Gastroesophageal sphincter (tissue), 4 donors: ENCODE measurements around the gene NLK. TPM values are rescaled to one million over a fixed set of nuclear protein-coding genes. Genes with fewer than 3 reads are reported as not detected.
"Not testable (repeated sequence)": the region's sequence is repeated elsewhere in the genome, so short reads cannot be mapped to it uniquely, and the experiment has no call there.

Experiments
- ATAC-seq: fragments of 150-250 bp; one replicate; pipeline ENCODE4 v1.9.1; 2016; ENCODE audit warnings: mild to moderate bottlenecking, moderate library complexity
- H3K27ac ChIP-seq, 4 donors: fragments of 200-600 bp; sonication (generic) in 3 of 4; 1 replicate in 3 of 4; 2 replicates in 1 of 4; pipeline ENCODE4 v1.5.1; 2016 to 2019
- H3K27me3 ChIP-seq: fragments of 200-600 bp; sonication (generic); one replicate; pipeline ENCODE4 v1.5.1; 2019
- H3K36me3 ChIP-seq, 2 donors: fragments of 200-600 bp; sonication (generic); one replicate each; pipeline ENCODE4 v1.5.1; 2019; ENCODE audit warnings: control low read depth in 1 of 2
- H3K4me1 ChIP-seq, 3 donors: fragments of 200-600 bp; sonication (generic); 1 replicate in 2 of 3; 2 replicates in 1 of 3; pipeline ENCODE4 v1.5.1; 2016 to 2019; ENCODE audit warnings: control low read depth in 2 of 3
- H3K4me3 ChIP-seq, 2 donors: fragments of 200-600 bp; sonication (generic); one replicate each; pipeline ENCODE4 v1.5.1; 2019; ENCODE audit warnings: mild to moderate bottlenecking in 1 of 2, moderate library complexity in 1 of 2
- H3K9me3 ChIP-seq, 3 donors: fragments of 200-600 bp; sonication (generic); one replicate each; pipeline ENCODE4 v1.5.1; 2017 to 2019; ENCODE audit warnings: control low read depth in 2 of 3
- EP300 ChIP-seq: sonication (generic); formaldehyde crosslinking; IDR thresholded peaks from one replicate; pipeline ENCODE4 v1.6.1; 2017; ENCODE audit warnings: antibody characterized with exemption, mild to moderate bottlenecking
- POLR2A ChIP-seq, 2 donors: fragments of 450-650 bp; IDR thresholded peaks; one replicate each; pipeline ENCODE4 v1.6.1; 2017; ENCODE audit warnings: antibody characterized with exemption in 2 of 2, mild to moderate bottlenecking in 2 of 2, moderate library complexity in 1 of 2
- POLR2AphosphoS5 ChIP-seq: sonication (generic); formaldehyde crosslinking; IDR thresholded peaks from one replicate; pipeline ENCODE4 v1.6.1; 2017; ENCODE audit warnings: antibody characterized with exemption
- WGBS, 2 donors: methylation state at CpG; one replicate each; pipeline ENCODE4 v1.1.5; 2018; ENCODE audit warnings: low coverage in 1 of 2; 5-methylcytosine and 5-hydroxymethylcytosine counted together
- total RNA-seq, 4 donors: library from RNA; depleted of rRNA; stranded (reverse); fragments of >200 nt; gene quantifications; one replicate each; pipeline ENCODE4 v1.1.0, GENCODE V29; 2016
- TF ChIP-seq, protein P1 (sequence below), 4 experiments: fragments of 200-600 bp in 2 of 4; fragments of 450-650 bp in 2 of 4; sonication (generic) in 1 of 4; IDR thresholded peaks; one replicate each; pipeline ENCODE4 v1.5.1; 2017 to 2019; ENCODE audit warnings: antibody characterized with exemption in 4 of 4, mild to moderate bottlenecking in 2 of 4, moderate library complexity in 2 of 4

NLK gene
- total RNA-seq, 4 donors from 2014 or later = 12.8 to 16.1 (median 13.8) TPM

DNA sequence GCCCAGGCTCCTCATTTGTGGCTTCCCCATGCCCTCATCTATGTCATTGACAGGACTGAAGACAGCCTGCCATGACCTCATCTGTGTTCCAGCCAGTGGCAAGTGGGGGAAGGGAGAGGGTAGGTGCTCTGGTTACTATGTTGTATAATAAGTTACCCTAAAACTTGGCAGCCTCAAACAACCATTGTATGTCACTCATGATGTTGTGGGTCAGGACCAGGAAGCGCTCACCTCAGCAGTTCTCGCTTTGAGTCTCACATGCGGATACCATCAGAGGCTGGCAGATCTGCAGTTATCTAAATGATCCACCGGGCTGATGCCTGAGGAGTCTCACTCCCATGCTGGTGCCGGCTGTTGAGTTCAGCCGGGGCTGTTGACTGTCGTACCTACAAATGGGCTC lies 187.5 kb downstream of the NLK start:
- no peak for ATAC-seq
- Histone ChIP-seq H3K27ac (no peak overlapping the region), H3K36me3 (no peaks in the 10 kb centered on the region), H3K27me3 (peaks cover 83% of the 10 kb centered on the region), H3K4me3 (no peak overlapping the region), H3K9me3 (no peaks in the 10 kb centered on the region), H3K4me1 (peaks cover 0 to 14% (median 8%) of the 10 kb centered on the region in 3 donors)
- 44 to 50% methylated on average over 5 to 7 of the region's 7 CpGs for WGBS, 2 donors
- TF ChIP-seq EP300 (no peak), POLR2A (IDR thresholded peaks at IDR 0.05) (no peak), POLR2AphosphoS5 (no peak)
- TF ChIP-seq, protein P1, sequence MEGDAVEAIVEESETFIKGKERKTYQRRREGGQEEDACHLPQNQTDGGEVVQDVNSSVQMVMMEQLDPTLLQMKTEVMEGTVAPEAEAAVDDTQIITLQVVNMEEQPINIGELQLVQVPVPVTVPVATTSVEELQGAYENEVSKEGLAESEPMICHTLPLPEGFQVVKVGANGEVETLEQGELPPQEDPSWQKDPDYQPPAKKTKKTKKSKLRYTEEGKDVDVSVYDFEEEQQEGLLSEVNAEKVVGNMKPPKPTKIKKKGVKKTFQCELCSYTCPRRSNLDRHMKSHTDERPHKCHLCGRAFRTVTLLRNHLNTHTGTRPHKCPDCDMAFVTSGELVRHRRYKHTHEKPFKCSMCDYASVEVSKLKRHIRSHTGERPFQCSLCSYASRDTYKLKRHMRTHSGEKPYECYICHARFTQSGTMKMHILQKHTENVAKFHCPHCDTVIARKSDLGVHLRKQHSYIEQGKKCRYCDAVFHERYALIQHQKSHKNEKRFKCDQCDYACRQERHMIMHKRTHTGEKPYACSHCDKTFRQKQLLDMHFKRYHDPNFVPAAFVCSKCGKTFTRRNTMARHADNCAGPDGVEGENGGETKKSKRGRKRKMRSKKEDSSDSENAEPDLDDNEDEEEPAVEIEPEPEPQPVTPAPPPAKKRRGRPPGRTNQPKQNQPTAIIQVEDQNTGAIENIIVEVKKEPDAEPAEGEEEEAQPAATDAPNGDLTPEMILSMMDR (IDR thresholded peaks at IDR 0.05) = no peak

DNA sequence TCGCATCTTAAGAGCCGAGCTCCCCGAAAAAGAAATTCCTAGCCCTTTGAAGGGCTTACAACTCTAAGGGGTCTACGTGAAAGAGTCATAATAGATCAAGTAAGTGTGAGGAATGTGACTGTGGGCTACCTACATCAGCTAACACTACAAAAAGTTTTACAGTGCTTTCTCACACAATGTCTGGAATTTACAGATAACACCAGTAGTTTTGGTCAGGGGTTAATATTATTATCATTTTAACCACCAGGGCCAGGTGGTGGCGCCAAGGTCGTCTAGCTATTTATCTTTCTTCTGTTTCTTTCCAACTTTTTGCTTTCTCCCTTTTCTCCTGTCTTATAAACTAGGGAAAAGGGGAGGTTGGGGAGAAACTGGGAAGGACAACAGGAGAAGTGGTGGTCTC lies 188.1 kb downstream of the NLK start:
- not testable (repeated sequence) for H3K9me3 ChIP-seq, H3K36me3 ChIP-seq, H3K27ac ChIP-seq, ATAC-seq, H3K4me3 ChIP-seq
- WGBS, 2 donors = 22 to 33% methylated on average over 2 to 6 of the region's 6 CpGs
- Histone ChIP-seq H3K27me3 (peaks cover 89% of the 10 kb centered on the region), H3K4me1 (peaks cover 0 to 14% (median 8%) of the 10 kb centered on the region in 3 donors)

DNA sequence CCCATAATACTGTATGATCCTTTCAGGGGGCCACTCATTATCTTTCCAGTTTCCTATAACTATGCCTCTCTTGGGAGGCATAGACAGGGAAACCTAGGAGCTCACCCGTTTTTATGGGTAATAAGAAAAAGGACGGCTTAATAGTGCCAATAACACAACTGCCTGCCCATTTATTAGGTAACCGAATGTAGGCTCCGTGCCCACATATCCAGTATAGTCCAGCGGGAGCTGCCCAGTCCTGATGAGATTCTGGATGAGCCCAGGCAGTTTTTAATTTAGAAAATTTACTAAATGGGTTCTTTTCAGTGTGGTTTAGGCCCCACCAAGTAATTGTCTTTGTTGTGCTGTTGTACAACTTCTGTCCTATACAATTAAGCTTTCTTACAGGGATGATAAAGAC lies 189.1 kb downstream of the NLK start:
- Histone ChIP-seq H3K4me1 (peaks cover 0 to 14% (median 8%) of the 10 kb centered on the region in 3 donors), H3K27me3 (peaks cover 81% of the 10 kb centered on the region)
- H3K36me3 ChIP-seq, H3K4me3 ChIP-seq, H3K9me3 ChIP-seq, H3K27ac ChIP-seq, ATAC-seq: not testable (repeated sequence)
- WGBS, 2 donors = 77 to 94% methylated on average over 5 of the region's 5 CpGs

DNA sequence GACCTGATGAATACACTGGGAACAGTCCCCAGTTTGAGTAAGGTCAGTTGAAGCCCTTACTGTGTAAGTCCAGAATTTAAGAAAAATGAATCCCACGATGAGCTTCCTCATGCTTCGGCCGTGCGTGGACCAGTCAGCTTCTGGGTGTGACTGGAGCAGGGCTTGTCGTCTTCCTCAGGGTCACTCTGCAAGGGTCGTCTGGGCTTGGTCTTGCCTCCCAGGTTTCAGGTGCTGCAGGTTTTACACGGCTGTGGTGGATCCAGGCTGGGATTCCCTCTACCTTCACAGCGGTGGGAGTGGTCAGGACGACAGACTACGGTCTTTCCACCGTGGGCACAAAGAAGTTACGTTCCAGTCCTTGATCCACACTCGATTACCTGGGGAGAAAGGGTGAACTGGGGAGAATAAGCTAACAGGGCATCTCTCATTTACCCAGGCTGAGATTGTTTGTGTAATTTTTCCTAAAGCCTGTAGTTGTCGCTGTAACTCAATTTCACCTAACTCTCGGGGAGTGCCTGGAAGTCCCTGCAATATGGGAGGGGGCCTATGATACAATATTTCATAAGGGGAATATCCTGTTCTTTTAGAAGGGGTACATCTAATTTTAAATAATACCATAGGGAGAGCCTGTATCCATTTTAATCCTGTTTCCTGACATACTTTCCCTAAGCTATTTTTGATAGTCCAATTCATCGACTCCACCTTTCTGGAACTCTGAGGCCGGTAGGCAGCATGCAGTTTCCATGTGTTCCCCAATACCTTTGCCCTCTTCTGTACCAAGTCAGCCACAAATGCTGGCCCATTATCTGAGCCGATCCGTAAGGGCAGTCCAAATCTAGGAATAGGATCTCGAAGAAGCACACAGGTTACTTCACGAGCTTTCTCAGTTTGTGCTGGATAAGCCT lies 190.7 kb downstream of the NLK start:
- H3K9me3 ChIP-seq, H3K4me1 ChIP-seq, H3K4me3 ChIP-seq, H3K27ac ChIP-seq, H3K36me3 ChIP-seq, ATAC-seq: not testable (repeated sequence)
- peaks cover 65% of the 10 kb centered on the region for H3K27me3 ChIP-seq
- TF ChIP-seq, protein P1 (IDR thresholded peaks at IDR 0.05) = peak in 1 of 4 experiments; percentile 44
- WGBS, 2 donors = 45 to 47% methylated on average over 14 to 20 of the region's 21 CpGs

DNA sequence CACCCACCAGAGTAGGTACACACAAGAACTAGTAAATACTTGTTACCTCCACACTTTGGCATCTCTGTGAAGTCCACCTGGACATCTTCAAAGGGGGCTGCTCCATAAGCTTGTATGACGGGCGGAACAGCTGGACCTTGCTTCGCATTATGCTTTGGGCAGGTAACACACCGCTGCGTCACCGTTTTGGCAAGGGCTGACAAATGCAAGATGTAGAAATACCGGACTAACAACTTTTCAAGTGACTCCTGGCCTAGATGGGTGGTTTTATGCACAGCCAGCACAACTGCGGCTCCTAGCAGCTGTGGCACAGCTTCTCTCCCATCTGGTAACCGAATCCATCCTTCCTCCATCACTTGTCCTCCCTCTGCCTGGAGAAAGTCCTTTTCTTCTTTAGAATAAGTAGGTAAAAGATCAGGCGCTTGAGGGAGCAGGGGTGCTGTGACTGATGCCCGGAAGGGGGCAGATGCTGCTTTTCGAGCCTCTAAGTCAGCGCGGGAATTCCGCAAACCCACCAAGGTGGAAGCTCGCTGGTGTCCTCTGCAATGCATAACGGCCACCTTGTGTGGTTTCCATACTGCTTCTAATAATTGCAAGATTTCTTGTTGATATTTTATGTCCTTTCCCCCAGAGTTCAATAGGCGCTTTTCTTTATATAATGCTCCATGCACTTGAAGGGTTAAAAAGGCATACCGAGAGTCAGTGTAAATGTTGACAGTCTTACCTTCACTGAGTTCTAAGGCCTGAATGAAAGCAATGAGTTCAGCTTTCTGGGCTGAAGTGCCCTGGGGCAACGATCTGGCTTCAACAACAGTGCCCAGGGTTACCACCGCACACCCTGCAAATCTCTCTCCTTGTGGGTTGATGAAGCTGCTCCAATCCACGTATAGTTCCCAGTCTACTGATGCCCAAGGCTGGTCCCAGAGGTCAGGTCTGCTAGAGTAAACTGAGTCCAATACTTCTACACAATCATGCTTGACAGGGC lies 191.7 kb downstream of the NLK start:
- not testable (repeated sequence) for H3K36me3 ChIP-seq, H3K4me1 ChIP-seq, ATAC-seq, H3K9me3 ChIP-seq, H3K4me3 ChIP-seq, H3K27ac ChIP-seq
- H3K27me3 ChIP-seq = peaks cover 55% of the 10 kb centered on the region
- 67 to 83% methylated on average over 11 to 17 of the region's 22 CpGs for WGBS, 2 donors

DNA sequence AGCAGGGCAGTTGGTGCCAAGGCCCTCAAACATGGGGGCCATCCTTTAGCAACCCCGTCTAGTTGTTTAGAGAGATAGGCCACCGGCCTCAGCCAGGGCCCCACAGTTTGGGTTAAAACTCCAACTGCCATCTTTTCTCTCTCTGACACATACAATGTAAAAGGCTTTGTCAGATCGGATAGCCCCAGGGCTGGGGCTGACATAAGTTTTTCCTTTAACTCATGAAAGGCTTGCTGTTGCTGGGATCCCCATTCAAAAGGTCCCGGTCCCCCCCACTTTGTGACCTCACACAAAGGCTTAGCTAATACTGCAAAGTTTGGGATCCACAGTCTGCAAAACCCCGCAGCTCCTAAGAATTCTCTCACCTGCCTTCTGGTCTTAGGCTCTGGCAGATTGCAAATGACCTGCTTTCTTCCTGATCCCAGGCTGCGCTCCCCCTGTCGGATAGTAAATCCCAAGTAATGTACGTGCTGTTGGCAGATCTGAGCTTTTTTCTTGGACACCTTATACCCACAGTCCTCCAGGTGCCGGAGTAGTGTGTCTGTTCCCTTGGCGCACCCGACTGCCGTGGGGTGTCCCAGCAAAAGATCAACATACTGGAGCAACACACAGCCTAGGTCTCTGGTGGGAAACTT lies 192.7 kb downstream of the NLK start:
- ATAC-seq, H3K27ac ChIP-seq, H3K36me3 ChIP-seq, H3K4me3 ChIP-seq, H3K4me1 ChIP-seq, H3K9me3 ChIP-seq: not testable (repeated sequence)
- 39 to 57% methylated on average over 3 of the region's 12 CpGs for WGBS, 2 donors
- H3K27me3 ChIP-seq = peaks cover 45% of the 10 kb centered on the region

DNA sequence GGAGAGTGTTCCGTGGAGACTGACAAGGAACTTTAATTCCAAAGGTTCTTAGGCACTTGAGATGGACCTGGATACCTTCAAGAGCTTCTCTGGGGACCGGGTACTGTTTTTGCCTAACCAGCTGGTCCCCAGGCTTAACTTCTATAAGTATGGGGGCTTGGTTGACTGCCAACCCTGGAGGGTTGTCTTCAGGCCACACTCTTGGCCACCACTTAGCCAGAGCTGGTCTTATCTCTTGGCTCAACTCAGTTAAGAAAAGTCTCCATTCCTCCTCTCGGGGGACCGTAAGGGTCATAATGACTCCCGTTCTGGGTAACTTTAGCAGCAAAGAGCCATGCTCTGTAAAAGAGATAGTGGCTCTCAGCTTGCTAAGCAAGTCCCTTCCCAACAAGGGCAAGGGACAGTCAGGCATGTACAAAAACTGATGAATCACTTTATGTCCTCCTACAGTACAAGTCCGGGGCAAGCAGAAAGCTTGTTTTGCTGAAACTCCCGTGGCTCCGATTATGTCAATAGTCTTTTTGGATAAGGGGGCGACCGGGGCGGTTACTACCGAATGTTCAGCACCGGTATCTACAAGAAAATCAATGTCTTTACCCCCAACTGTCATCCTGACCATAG lies 193.7 kb downstream of the NLK start:
- 57 to 85% methylated on average over 6 to 11 of the region's 13 CpGs for WGBS, 2 donors
- not testable (repeated sequence) for ATAC-seq, H3K27ac ChIP-seq

DNA sequence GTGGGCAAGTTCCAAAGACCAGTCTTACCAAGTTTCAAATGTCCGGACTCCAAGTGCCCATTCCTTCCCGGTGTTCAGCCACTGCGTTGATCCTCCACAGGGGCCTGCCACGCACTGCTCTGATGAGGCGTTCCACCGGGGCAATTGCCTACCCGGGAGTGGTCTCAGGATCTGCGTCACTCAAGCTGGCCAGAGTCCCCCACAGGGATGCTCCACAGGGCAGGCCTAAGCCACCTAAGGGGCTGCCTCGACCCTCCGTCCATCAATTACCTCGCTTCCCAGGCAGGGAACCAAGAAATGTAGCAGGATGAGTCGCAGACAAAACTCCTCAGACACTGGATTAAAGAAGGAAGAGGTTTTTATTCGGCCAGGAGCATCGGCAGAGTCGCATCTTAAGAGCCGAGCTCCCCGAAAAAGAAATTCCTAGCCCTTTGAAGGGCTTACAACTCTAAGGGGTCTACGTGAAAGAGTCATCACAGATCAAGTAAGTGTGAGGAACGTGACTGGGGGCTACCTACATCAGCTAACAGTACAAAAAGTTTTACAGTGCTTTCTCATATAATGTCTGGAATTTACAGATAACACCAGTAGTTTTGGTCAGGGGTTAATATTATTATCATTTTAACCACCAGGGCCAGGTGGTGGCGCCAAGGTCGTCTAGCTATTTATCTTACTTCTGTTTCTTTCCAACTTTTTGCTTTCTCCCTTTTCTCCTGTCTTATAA lies 196.2 kb downstream of the NLK start:
- peaks cover 18% of the 10 kb centered on the region for H3K27me3 ChIP-seq
- H3K27ac ChIP-seq, H3K36me3 ChIP-seq, H3K4me1 ChIP-seq, H3K4me3 ChIP-seq, H3K9me3 ChIP-seq, ATAC-seq: not testable (repeated sequence)
- WGBS, 2 donors = 47 to 80% methylated on average over 4 of the region's 21 CpGs

More for the DNA sequence above, 193.7 kb downstream of the NLK start:
- peaks cover 41% of the 10 kb centered on the region for H3K27me3 ChIP-seq
- not testable (repeated sequence) for H3K9me3 ChIP-seq, H3K4me1 ChIP-seq, H3K36me3 ChIP-seq, H3K4me3 ChIP-seq
